SKM-1 treated with dmso at 0.1 percent for 144 hours (cell line): ENCODE measurements around the gene FAM131A.

Experiments used
- DNase-seq: peaks from one replicate; lab custom pipeline; 2025; ENCODE audit not compliant: unreplicated experiment; lab: John Stamatoyannopoulos, UW

Gene FAM131A, protein sequence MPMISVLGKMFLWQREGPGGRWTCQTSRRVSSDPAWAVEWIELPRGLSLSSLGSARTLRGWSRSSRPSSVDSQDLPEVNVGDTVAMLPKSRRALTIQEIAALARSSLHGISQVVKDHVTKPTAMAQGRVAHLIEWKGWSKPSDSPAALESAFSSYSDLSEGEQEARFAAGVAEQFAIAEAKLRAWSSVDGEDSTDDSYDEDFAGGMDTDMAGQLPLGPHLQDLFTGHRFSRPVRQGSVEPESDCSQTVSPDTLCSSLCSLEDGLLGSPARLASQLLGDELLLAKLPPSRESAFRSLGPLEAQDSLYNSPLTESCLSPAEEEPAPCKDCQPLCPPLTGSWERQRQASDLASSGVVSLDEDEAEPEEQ

DNA sequence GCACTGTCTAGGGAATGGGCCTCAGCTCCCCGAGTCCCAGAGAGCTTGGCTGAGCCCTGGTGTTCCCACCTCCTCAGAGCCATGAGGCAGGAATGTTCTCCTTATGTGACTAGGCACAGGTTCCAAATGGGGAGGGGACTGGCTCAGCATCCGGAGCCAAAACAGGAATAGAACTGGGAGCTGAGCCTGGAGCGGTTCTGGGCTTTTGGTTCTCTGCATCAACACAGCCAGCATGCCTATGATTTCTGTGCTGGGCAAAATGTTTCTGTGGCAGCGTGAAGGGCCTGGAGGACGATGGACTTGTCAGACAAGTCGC, at the start of gene FAM131A:
Gene FAM131A, plus strand, starts transcription at position 202 of the 316 bp plus-strand sequence. Its CDS starts 31 bp downstream, at position 233.
- no peak for DNase-seq

DNA sequence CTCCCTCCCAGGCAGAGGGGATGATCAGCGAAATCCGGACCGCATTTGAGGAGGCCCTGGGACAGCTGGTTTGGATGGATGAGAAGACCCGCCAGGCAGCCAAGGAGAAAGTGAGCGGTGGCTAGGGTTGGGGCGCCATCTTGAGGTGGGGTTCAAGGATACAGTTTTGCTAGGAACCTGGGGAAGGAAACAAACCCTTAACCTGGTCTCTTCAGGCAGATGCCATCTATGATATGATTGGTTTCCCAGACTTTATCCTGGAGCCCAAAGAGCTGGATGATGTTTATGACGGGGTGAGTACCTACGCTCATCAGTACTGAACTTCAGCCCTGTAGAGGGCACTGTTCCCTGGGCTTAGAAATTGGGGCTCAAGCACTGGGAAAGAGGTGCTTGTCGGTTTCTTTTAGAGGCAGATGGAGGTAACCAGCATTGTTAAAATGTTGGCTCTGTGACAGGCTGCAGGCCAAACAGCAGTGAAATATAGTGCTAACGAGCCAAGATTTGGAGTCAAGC, 47.9 kb upstream of the FAM131A start:
- DNase-seq, result peak; percentile 31

DNA sequence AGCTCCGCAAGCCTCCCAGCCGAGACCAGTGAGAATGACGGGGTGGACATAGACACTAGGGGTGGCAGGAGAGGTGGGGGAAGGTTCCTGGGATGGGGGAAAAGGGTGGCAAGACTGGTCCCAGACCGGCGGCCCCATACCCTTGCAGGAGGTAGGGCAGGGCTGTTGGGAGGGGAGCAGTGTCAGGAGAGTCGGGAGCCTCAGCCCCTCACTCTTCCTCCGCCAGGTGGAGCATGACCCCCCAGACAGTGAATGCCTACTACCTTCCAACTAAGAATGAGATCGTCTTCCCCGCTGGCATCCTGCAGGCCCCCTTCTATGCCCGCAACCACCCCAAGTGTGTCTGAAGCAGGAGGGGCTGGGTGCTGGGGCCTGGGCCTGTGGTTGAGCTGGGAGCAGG, 47.1 kb upstream of the FAM131A start:
- DNase-seq, result no peak

DNA sequence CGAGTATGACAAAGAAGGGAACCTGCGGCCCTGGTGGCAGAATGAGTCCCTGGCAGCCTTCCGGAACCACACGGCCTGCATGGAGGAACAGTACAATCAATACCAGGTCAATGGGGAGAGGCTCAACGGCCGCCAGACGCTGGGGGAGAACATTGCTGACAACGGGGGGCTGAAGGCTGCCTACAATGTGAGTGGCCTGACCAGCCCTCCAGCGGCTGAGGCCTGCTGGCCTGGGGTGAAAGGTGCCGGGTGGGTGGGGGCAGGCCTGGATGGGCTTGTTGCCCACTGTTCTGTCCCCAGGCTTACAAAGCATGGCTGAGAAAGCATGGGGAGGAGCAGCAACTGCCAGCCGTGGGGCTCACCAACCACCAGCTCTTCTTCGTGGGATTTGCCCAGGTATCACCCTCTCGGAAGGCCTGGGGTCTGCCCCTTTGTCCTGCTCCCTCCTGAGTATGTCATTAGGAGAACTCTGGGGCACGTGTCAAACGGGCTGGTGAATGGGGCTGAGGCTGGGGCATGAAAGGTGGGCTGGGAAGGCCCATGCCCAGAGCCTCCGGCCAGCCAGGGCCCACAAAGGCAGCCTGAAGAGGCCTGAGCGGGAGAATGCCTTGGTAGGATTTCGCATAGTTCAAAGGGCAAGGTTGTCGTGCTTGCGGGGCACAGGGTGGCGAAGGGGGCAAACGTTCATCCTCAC, 46.2 kb upstream of the FAM131A start:
- no peak for DNase-seq

DNA sequence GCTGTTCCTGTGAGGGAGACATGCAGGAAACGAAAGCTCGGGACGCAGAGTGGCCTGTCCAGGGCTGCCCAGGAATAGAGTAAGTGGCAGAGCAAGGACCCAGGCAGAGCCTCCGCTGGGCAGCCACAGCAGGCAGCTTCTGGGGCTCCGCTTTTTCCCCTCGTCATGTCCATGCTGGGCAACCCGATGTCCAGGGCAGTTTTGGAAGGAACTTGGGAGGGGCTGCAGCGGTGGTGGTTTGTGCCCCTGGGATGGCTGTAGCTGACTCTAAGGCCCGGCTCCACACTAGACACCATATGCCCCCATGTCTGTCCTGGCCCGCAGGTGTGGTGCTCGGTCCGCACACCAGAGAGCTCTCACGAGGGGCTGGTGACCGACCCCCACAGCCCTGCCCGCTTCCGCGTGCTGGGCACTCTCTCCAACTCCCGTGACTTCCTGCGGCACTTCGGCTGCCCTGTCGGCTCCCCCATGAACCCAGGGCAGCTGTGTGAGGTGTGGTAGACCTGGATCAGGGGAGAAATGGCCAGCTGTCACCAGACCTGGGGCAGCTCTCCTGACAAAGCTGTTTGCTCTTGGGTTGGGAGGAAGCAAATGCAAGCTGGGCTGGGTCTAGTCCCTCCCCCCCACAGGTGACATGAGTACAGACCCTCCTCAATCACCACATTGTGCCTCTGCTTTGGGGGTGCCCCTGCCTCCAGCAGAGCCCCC, 45.5 kb upstream of the FAM131A start:
- DNase-seq, result no peak

DNA sequence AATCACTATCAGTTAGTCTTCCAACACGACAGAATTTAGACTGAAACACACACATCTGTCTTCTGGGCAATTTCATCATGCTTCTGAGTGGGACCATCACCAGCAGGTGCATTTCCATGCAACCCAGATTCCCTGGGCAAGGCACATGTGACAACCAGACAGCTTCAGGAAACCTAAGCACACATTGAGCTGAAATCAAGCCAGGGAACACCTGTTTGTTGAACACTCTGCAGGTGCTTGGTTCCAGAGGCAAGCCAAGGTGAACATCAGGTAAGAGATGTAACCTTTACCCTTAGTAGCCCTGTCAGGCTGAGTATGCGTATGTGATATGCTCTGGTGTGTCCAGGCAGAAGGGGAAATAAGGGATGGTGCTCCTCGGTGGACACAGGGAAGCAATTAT, 41.6 kb upstream of the FAM131A start:
- no peak for DNase-seq

DNA sequence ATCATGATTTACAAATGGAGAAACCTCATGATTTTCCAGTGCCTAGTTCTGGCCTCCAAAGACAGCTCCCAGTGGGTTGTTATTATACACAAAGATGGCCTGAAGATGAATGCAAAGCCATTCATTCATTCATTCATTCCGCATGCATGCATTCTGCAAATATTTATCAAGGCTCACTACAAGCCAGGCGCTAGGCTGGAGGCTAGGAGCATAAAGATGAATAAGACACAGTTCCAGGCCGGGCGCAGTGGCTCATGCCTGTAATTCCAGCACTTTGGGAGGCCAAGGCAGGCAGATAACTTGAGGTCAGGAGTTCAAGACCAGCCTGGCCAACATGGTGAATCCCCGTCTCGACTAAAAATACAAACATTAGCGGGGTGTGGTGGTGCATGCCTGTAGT, 40.8 kb upstream of the FAM131A start:
- no peak for DNase-seq

DNA sequence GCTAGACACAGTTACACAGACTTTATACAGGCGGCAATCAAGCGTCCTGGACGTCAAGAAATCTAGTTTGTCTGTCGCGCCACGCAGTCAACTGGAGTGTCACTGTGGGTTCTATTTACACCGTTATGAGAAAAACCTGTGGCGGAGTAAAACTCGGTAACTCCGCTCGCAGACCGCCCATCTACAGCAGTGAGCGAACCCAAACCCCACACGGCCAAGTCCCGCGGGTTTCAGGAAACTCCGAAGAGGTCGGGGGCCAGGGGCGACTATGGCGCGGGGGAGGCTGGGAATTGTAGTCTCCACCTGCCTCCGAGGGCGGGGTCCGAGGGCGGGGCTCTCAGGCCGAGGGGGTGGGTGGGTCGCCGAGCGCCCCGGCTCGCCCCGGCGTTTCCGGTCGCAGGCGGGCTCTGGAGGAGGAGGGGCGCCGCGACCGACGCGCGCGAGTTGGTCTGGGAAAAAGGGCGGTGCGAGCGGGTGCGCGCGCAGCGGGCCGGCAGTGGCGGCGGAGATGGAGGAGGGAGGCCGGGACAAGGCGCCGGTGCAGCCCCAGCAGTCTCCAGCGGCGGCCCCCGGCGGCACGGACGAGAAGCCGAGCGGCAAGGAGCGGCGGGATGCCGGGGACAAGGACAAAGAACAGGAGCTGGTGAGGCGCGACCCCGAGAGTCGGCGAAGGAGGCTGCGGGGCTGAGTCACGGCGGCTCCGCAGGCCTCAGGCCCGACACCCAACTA, 38.5 kb upstream of the FAM131A start, which contains the start of gene PSMD2:
Gene PSMD2, plus strand, starts transcription at position 483 of the 729 bp plus-strand sequence. Its CDS starts 26 bp downstream, at position 509.
- peak; percentile 90 for DNase-seq

DNA sequence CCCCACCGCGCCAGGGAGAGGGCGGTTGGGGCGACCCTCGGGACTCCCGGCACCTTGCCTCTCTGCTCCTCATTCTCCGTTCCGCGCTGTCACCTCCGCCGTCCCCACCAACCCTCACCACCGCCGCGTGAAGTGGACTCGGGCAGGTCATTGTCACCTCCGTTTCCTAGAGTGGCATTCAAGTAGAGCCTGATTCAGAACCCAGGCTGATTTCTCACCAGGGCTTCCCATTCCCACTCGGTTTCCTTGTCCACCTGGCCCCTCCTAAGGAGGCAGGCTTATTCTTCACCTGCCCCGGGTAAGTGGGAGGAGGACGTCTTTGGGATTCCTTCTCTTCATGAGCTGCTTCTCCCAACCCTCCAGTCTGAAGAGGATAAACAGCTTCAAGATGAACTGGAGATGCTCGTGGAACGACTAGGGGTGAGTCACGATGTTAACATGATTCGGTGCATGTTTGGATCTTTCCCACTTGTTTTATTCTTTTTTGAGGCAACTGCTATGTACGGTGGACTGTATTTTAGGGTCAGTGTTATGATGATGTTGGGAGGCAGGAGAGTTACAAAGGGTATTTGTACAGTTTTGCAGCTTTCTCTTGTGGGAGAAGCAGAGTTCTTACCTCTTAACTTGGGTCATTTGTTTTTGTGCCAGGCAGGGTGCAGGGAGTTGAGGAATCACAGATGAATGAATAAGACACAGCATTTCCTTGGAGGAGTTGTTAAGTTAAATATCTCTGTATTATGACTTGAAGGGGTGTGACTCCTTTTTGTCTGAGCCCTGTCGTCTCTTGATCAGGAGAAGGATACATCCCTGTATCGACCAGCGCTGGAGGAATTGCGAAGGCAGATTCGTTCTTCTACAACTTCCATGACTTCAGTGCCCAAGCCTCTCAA, 37.7 kb upstream of the FAM131A start:
- DNase-seq, result no peak

DNA sequence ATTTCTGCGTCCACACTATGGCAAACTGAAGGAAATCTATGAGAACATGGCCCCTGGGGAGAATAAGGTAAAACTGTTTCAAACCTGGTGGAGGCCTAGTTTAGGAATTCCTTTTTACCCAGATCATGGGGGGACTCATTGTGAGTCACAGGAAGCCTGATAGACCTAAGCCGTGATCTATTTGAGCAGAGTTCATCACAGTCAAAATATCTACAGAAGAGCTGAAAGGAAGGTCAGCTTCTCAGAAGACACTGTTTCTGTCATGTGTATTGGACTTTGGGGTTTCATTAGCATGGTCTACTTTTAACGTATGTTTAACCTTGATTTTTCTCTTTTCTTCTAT, 37.1 kb upstream of the FAM131A start:
- no peak for DNase-seq

DNA sequence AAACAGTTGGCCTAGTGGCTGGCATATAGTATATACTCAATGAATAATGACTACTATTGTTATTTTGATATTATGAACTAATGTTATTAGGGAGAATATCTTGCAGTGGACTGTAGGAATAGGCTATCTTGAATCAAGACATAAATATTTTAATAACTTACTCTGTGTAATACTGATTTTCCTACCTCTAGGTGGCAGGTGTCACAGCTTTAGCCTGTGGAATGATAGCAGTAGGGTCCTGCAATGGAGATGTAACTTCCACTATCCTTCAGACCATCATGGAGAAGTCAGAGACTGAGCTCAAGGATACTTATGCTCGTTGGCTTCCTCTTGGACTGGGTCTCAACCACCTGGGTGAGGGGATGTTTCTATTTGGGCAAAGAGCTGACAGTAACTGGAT, 31.8 kb upstream of the FAM131A start:
- no peak for DNase-seq

DNA sequence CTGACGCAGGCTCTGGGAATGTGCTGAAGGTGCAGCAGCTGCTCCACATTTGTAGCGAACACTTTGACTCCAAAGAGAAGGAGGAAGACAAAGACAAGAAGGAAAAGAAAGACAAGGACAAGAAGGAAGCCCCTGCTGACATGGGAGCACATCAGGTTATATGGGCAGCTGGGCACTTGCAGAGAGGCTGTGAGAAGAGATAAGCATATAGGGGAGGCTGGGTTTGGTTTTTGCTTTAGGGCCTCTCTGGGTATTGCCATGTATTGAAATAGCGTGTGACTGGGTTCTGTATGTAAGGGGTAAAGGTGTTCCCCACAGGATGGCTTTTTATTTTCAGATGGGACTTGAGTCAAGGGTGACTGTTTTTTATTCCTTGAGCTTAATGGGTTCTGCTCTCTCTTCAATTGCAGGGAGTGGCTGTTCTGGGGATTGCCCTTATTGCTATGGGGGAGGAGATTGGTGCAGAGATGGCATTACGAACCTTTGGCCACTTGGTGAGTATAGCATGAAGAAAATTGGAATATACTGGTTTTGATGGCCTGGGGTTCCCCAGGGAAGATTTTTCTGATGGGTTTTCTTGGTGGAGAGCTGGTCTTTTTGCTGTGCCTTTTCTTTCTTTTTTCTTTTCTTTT, 30.9 kb upstream of the FAM131A start:
- no peak for DNase-seq

DNA sequence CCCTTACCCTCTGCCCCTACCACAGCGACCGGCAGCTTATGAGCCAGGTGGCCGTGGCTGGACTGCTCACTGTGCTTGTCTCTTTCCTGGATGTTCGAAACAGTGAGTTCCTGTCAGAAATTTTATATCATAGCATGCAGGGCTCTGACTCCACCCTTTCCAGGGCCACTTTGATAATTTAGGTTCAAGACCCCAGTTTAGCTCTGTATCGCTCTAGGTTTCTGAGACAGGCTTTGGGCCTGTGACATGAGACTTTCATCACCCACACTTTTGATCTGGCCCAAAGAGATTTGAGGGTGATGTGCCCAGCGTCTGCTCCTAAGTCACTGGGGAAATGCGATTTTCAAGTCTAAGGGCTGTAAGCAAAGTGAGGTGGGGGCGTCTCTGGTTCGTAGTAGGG, 29.5 kb upstream of the FAM131A start:
- DNase-seq, result no peak

DNA sequence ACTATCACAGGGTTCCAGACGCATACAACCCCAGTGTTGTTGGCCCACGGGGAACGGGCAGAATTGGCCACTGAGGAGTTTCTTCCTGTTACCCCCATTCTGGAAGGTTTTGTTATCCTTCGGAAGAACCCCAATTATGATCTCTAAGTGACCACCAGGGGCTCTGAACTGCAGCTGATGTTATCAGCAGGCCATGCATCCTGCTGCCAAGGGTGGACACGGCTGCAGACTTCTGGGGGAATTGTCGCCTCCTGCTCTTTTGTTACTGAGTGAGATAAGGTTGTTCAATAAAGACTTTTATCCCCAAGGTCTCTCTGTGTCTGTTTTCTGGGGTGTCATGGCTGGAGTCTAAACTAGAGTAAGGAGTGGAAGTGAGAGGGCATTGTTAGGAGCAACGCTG, 28.7 kb upstream of the FAM131A start:
- DNase-seq, result no peak

DNA sequence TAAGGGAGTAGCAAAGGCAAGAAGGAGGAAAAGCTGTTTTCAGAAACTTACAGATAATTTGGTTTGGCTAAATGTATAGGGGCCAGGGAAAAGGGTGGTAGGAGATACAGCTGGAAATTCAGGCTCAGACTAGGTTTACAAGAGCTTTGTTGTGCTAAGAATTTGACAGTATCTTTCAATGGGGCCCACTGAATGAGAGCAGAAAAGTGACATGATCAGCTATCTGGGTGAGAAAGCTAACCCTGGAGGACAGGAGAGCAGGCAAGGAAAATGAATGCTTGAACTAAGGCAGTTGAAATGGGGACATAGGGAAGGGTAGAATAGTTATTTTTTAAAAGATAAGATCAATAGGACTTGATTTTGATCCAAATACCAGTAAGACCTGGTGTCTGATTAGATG, 25.8 kb upstream of the FAM131A start:
- DNase-seq, result no peak

DNA sequence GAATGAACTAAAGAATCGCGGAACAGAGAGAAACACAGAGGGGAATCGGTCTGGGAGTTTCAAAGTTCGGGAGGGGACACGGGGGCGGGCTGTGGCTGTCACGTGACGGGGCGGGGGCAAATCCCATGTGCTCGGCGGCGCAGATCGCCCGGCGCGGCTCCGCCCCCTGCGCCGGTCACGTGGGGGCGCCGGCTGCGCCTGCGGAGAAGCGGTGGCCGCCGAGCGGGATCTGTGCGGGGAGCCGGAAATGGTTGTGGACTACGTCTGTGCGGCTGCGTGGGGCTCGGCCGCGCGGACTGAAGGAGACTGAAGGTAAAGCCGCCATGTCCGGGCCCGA, 23.1 kb upstream of the FAM131A start, which contains the start of gene EIF4G1:
Gene EIF4G1, plus strand, starts transcription at position 244 of the 337 bp plus-strand sequence. CDS start 1,191 bp downstream, outside the sequence.
- DNase-seq, result peak; percentile 92

DNA sequence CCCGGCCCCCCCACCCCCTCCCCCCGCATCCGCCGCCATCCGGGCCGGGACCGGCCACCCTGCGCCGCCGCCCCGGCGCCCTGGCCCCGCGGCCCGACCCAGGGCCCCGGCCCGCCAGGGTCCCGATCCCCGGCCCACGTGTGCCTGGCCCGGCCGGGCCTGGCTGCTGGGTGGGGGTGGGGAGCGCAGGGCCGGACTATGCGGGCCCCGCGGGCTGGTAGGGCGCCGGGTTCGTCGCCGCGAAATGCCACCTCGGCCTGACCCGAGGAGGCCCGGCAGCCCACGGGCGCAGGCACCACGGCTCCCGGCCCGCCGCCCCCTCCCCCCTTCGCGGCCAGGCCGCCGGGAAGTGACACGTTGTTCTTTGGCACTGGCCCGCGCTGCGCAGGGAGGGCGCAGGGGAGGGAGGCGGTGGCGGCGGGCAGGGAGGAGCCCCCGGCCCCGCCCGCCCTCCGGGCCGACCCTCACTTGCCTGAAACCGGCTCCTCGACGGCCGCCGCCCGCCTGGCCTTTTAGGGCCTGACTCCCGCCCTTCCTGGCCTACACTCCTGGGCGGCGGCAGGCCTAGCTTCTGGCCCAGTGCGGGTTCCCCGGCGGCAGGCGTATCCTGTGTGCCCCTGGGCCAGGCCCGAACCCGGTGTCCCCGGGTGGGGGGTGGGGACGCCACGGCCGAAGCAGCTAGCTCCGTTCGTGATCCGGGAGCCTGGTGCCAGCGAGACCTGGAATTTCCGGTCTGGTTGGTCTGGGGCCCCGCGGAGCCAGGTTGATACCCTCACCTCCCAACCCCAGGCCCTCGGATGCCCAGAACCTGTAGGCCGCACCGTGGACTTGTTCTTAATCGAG, 22.5 kb upstream of the FAM131A start:
- DNase-seq, result no peak

DNA sequence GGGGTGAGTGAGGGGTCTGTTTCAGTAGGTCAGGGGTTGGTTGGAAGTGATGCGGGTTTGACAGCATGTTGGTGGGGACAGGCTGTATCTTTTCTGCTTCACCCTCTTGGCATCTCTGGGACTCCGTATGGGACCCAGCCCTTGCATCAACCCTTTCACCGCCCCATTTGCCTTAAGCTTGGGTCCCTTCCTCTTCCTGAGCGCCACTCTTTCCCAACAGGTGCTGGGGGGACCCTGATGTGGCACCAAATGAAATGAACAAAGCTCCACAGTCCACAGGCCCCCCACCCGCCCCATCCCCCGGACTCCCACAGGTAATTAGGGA, 21.9 kb upstream of the FAM131A start:
- DNase-seq, result no peak
